Measurements from ENCODE around the gene CELA2B. TPM values are rescaled to one million over a fixed set of nuclear protein-coding genes. Genes with fewer than 3 reads are reported as not detected.
"Not testable (repeated sequence)": the region's sequence is repeated elsewhere in the genome, so short reads cannot be mapped to it uniquely, and the experiment has no call there.

Gene CELA2B
- polyA plus RNA-seq, 1 of the 3 experiments (the other 2 are of a cell fraction): not detected

DNA sequence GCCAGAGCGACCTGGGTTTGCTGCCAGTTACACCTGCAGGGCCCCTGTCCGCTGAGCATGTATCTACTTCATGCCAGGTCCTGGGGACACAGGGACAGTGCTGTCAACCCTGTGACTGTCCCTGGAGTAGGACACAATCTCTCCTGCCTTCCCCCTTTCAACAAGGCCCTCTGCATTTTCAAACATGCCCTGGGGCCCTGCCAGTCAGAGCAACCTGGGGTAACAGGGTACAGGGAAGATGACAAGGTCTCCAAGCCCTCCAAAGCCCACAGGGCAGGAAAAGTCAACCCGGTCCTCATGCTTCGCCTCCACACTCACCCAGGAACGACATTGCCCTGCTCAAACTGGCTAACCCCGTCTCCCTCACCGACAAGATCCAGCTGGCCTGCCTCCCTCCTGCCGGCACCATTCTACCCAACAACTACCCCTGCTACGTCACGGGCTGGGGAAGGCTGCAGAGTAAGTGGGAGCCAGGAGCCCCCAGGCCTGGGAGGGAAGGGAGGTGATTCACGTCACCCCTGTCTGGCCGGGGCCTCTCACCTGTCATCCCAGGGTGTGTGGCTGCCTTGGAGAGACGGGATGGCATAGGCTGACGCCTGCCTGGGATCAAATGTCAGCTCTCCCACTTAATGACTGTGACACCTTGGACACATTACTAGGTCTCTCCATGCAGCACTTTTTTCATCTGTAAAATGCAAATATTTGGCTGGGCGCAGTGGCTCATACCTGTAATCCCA lies 12.7 kb upstream of the CELA2B start:
- H3K4me1 ChIP-seq (ENCODE audit: control insufficient read depth in 1 of 2, insufficient read depth in 2 of 2, low read depth in 1 of 2, low read length in 1 of 2); DNase-seq; CTCF ChIA-PET; H3K27ac ChIP-seq (ENCODE audit: low read depth in 2 of 2, low read length in 1 of 2); H2AFZ ChIP-seq (ENCODE audit: low read depth); H3K9ac ChIP-seq; H3K79me2 ChIP-seq (ENCODE audit: insufficient read depth); POLR2A ChIA-PET; H4K20me1 ChIP-seq (ENCODE audit: insufficient read depth); H3K27me3 ChIP-seq (ENCODE audit: insufficient read depth); H3F3A ChIP-seq (replicated peaks; ENCODE audit: insufficient read depth); H3K4me2 ChIP-seq; H3K36me3 ChIP-seq (replicated peaks in 1 of 2; ENCODE audit: control insufficient read depth in 1 of 2, insufficient read depth in 2 of 2, low read length in 1 of 2); H3K4me3 ChIP-seq (ENCODE audit: low read depth in 2 of 2, low read length in 1 of 2); H3K9me3 ChIP-seq; H3K9me2 ChIP-seq: not testable (repeated sequence)
- 87% methylated on average over 11 of the region's 15 CpGs for WGBS (ENCODE audit: low lambda C conversion rate)

DNA sequence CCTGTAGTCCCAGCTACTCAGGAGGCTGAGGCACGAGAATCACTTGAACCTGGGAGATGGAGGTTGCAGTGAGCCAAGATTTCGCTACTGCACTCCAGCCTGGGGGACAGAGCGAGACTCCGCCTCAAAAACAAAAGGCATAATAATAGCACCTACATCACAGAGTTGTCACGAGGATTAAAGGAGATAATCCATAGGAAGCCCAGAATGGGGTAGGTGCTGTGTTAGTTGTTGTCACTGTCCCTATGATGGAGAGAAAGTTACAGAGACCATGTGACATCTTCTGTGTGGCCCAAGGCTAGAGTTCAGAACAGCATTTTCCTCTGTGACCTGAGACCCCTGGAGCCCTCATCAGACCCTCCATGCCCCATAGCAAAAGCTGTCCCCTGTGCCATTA lies 12.0 kb upstream of the CELA2B start:
- H4K20me1 ChIP-seq (ENCODE audit: insufficient read depth); H3K4me2 ChIP-seq; H3K9ac ChIP-seq; H3K4me3 ChIP-seq (ENCODE audit: low read depth in 2 of 2, low read length in 1 of 2); H3K9me2 ChIP-seq; H3K4me1 ChIP-seq (ENCODE audit: control insufficient read depth in 1 of 2, insufficient read depth in 2 of 2, low read depth in 1 of 2, low read length in 1 of 2); H3K79me2 ChIP-seq (ENCODE audit: insufficient read depth); H3K27ac ChIP-seq (ENCODE audit: low read depth in 2 of 2, low read length in 1 of 2); H3K27me3 ChIP-seq (ENCODE audit: insufficient read depth); CTCF ChIA-PET; H3K9me3 ChIP-seq; H2AFZ ChIP-seq (ENCODE audit: low read depth); H3K36me3 ChIP-seq (replicated peaks in 1 of 2; ENCODE audit: control insufficient read depth in 1 of 2, insufficient read depth in 2 of 2, low read length in 1 of 2); POLR2A ChIA-PET; H3F3A ChIP-seq (replicated peaks; ENCODE audit: insufficient read depth); DNase-seq: not testable (repeated sequence)
- WGBS (ENCODE audit: low lambda C conversion rate): 92% methylated on average over 5 of the region's 5 CpGs

DNA sequence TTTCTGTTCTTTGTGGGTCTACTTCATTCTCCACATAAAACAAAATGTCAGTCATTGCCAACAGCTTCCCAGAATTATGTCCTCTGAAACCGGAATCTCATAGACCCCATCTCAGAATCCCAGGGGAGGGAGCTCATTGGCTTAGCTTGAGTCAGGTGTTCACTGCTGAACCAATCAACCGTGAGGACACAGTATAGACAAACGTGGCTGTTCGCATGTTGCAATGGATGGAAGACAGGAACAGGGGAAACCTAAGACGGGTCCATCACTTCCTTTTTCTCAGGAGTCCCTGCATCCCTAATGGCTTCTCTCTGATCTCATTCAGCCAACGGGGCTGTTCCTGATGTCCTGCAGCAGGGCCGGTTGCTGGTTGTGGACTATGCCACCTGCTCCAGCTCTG lies 10.2 kb upstream of the CELA2B start:
- Histone ChIP-seq H3K4me2 (no peak overlapping the region), H3K9me2 (no peaks in the 10 kb centered on the region), H4K20me1 (ENCODE audit: insufficient read depth) (no peaks in the 10 kb centered on the region), H3F3A (replicated peaks; ENCODE audit: insufficient read depth) (no peaks in the 10 kb centered on the region), H3K4me1 (ENCODE audit: control insufficient read depth in 1 of 2, insufficient read depth in 2 of 2, low read depth in 1 of 2, low read length in 1 of 2) (peaks cover 0 to 2% of the 10 kb centered on the region in 2 experiments; a peak in 1 of 4 replicates), H3K9me3 (no peaks in the 10 kb centered on the region), H3K4me3 (ENCODE audit: low read depth in 2 of 2, low read length in 1 of 2) (no peak overlapping the region), H2AFZ (ENCODE audit: low read depth) (no peak overlapping the region), H3K36me3 (replicated peaks in 1 of 2; ENCODE audit: control insufficient read depth in 1 of 2, insufficient read depth in 2 of 2, low read length in 1 of 2) (no peaks in the 10 kb centered on the region), H3K27me3 (ENCODE audit: insufficient read depth) (no peaks in the 10 kb centered on the region), H3K9ac (no peak overlapping the region), H3K27ac (ENCODE audit: low read depth in 2 of 2, low read length in 1 of 2) (no peak overlapping the region), H3K79me2 (ENCODE audit: insufficient read depth) (no peaks in the 10 kb centered on the region)
- ChIA-PET POLR2A (no interaction called here), CTCF (interaction anchor here (0.6 to 0.8 kb wide), 2 partner anchors 38 to 133 kb away, joined by 3 read pairs; no protein-coding TSS in a partner anchor)
- TF ChIP-seq CHD2 (IDR thresholded peaks at IDR 0.05; ENCODE audit: low read length, partially characterized antibody): no peak
- TF ChIP-seq EZH2phosphoT487 (IDR thresholded peaks at IDR 0.05; ENCODE audit: borderline replicate concordance, low read depth): no peak
- no peak for TF ChIP-seq RCOR1 (IDR thresholded peaks at IDR 0.05; ENCODE audit: low read length)
- TF ChIP-seq GABPA (IDR thresholded peaks at IDR 0.05; ENCODE audit: low read depth): no peak
- TF ChIP-seq, protein P1, sequence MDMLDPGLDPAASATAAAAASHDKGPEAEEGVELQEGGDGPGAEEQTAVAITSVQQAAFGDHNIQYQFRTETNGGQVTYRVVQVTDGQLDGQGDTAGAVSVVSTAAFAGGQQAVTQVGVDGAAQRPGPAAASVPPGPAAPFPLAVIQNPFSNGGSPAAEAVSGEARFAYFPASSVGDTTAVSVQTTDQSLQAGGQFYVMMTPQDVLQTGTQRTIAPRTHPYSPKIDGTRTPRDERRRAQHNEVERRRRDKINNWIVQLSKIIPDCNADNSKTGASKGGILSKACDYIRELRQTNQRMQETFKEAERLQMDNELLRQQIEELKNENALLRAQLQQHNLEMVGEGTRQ (IDR thresholded peaks at IDR 0.05; ENCODE audit: borderline replicate concordance, low read depth, low read length): no peak
- no peak for TF ChIP-seq JUND (IDR thresholded peaks at IDR 0.05)
- TF ChIP-seq TEAD4 (IDR thresholded peaks at IDR 0.05; ENCODE audit: borderline replicate concordance, insufficient read depth): no peak
- DNase-seq: no peak
- WGBS (ENCODE audit: low lambda C conversion rate): 97% methylated on average over 6 of the region's 7 CpGs

DNA sequence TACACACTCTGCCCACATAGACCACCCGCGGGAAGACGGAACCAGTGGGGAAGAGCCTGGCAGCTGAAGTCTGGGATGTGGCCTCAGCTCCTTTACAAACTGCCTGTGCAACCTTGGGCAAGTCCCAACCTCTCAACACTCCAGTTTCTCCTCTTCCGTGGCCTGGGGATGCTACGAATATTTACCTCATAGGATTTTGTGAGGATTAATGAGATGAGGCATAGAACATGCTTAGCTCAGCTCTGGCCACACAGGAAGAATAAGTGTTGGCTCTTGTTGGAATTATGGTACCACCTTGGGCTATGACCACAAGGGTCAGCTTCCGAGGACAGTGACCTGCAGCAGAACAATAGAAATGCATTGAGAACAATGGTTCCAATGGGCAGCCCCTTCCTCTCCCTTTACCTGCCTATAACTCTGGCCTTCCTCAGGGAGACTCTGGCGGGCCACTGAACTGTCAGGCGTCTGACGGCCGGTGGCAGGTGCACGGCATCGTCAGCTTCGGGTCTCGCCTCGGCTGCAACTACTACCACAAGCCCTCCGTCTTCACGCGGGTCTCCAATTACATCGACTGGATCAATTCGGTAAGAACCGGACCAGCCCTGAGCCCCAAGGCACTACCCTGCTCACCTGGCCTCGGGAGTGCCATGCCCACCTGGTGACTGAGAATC lies 8.8 kb upstream of the CELA2B start:
- H3K4me1 ChIP-seq (ENCODE audit: control insufficient read depth in 1 of 2, insufficient read depth in 2 of 2, low read depth in 1 of 2, low read length in 1 of 2); H3K4me2 ChIP-seq; H3K79me2 ChIP-seq (ENCODE audit: insufficient read depth); H3K36me3 ChIP-seq (replicated peaks in 1 of 2; ENCODE audit: control insufficient read depth in 1 of 2, insufficient read depth in 2 of 2, low read length in 1 of 2); H3K9me3 ChIP-seq; H3K4me3 ChIP-seq (ENCODE audit: low read depth in 2 of 2, low read length in 1 of 2); H3K9ac ChIP-seq; H3F3A ChIP-seq (replicated peaks; ENCODE audit: insufficient read depth); H4K20me1 ChIP-seq (ENCODE audit: insufficient read depth); H3K27me3 ChIP-seq (ENCODE audit: insufficient read depth); H2AFZ ChIP-seq (ENCODE audit: low read depth); CTCF ChIA-PET; H3K9me2 ChIP-seq; DNase-seq; POLR2A ChIA-PET; H3K27ac ChIP-seq (ENCODE audit: low read depth in 2 of 2, low read length in 1 of 2): not testable (repeated sequence)
- WGBS (ENCODE audit: low lambda C conversion rate): 92% methylated on average over 21 of the region's 22 CpGs

Measured in SK-N-SH (cell line).